BJ (cell line): ENCODE results near the gene HIVEP1. TPM values are rescaled to one million over a fixed set of nuclear protein-coding genes. Genes with fewer than 3 reads are reported as not detected.

Experiments
- CTCF ChIA-PET: fragments of 350-600 bp; formaldehyde crosslinking; extraction: SDS; loops from one replicate; lab custom pipeline; 2021; ENCODE audit warnings: antibody characterized with exemption, inconsistent platforms; lab: Yijun Ruan, JAX
- POLR2A ChIA-PET: fragments of 300-600 bp; sonication (Branson Sonifier 250); formaldehyde crosslinking; extraction: SDS; loops from one replicate; lab custom pipeline; 2021; ENCODE audit warnings: antibody characterized with exemption; lab: Charles Lee
- DNase-seq: peaks from one replicate; pipeline ENCODE4 v3.0.0-alpha.2; 2011; ENCODE audit warnings: low read depth
- H3K27me3 ChIP-seq: 2 replicates; pipeline ENCODE4 v1.6.0; 2011; ENCODE audit warnings: low read length; ENCODE audit not compliant: control insufficient read depth, insufficient read depth
- H3K36me3 ChIP-seq: 2 replicates; pipeline ENCODE4 v1.5.1; 2011; ENCODE audit warnings: low read length; ENCODE audit not compliant: control insufficient read depth, insufficient read depth
- H3K4me3 ChIP-seq: 2 replicates; pipeline ENCODE4 v1.5.1; 2011; ENCODE audit warnings: low read depth, mild to moderate bottlenecking, control low read depth, low read length
- polyA plus RNA-seq: library from polyadenylated mRNA; depleted of rRNA; stranded (reverse); fragments of >200 nt; gene quantifications from 2 replicates; pipeline ENCODE4 v1.2.3, GENCODE V29; 2011
- TF ChIP-seq, protein P1 (sequence below): IDR thresholded peaks from 2 replicates; pipeline ENCODE4 v1.5.1; 2011; ENCODE audit warnings: low read depth, mild to moderate bottlenecking, control low read depth, inconsistent platforms, low read length, moderate library complexity; ENCODE audit not compliant: insufficient read depth

HIVEP1 gene
- polyA plus RNA-seq, 1 experiment: 17.1 TPM

DNA sequence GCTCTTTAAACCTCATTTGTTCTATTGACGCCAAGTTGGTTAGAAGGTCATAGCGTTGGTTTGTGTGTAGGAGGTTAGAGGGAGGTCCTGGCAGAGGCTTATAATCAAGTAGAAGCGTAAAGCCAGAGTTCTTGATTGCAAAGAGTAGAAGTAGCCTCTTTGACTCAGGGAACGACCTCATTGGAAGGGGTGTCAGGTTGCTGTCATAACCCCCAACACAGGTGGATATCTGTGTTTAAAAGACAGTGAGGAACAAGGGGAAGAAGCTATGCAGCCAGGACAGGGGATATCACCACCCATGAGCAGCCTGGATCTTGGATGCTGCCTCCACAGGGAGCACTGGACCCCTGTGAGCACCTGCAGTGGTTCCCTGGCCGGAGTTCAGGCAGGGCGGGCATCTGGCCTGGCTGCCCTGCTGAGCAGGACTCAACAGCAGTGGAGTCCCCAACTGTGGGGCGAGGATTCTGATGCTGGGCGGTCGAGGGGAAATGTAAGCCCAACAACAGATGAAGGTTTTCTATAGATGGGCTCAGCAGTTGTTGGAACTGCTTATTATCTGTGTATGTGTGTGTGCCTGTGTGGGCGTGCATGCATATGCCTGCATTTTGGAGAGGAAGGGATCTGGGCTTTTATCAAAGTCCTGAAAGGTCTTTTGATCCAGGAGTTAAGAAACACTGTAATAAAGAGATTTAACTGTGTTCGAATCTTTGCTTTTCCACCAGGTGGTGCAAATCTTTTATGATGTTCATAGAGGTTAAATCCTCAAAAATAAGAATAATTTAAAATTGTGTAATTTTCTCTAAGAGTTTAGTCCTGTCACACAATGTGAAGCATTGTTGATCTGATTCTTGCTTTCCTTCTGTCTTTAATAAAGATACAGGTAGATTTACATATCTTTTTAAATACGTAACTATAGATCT is 27.7 kb downstream of the HIVEP1 start:
- ChIA-PET POLR2A (no interaction called here), CTCF (no interaction called here)

DNA sequence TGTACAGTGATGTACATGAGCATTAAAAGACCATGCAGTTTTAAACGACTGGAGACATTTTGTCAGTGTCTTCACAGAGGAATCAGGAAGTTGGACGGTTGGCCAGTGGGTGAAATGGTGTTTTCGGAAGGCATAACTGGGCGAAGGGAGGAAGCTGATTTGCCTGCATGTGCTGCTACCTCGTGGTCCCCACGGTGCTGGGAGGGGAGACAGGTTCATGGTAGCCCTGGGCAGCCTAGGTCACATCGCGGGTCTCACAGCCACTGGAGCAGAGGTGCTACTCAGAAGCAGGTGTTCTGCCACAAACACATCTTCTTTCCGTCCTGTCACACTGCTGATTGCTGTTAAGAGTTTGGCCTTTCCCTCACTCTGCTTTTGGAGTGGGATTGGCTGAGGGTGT is 35.2 kb downstream of the HIVEP1 start:
- Histone ChIP-seq H3K27me3 (no peaks in the 10 kb centered on the region), H3K4me3 (no peak overlapping the region), H3K36me3 (no peaks in the 10 kb centered on the region)
- DNase-seq: no peak
- CTCF ChIA-PET: interaction anchor here (0.7 to 1.9 kb wide), 4 partner anchors 12 to 186 kb away, joined by 3 to 6 read pairs (median 4); no protein-coding TSS in a partner anchor
- TF ChIP-seq, protein P1, sequence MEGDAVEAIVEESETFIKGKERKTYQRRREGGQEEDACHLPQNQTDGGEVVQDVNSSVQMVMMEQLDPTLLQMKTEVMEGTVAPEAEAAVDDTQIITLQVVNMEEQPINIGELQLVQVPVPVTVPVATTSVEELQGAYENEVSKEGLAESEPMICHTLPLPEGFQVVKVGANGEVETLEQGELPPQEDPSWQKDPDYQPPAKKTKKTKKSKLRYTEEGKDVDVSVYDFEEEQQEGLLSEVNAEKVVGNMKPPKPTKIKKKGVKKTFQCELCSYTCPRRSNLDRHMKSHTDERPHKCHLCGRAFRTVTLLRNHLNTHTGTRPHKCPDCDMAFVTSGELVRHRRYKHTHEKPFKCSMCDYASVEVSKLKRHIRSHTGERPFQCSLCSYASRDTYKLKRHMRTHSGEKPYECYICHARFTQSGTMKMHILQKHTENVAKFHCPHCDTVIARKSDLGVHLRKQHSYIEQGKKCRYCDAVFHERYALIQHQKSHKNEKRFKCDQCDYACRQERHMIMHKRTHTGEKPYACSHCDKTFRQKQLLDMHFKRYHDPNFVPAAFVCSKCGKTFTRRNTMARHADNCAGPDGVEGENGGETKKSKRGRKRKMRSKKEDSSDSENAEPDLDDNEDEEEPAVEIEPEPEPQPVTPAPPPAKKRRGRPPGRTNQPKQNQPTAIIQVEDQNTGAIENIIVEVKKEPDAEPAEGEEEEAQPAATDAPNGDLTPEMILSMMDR: no peak
- POLR2A ChIA-PET: no interaction called here

More for the DNA sequence above, 27.7 kb downstream of the HIVEP1 start:
- no peak for DNase-seq
- H3K27me3 ChIP-seq: no peaks in the 10 kb centered on the region
- no peak overlapping the region for H3K4me3 ChIP-seq
- TF ChIP-seq, protein P1: no peak
- no peaks in the 10 kb centered on the region for H3K36me3 ChIP-seq

DNA sequence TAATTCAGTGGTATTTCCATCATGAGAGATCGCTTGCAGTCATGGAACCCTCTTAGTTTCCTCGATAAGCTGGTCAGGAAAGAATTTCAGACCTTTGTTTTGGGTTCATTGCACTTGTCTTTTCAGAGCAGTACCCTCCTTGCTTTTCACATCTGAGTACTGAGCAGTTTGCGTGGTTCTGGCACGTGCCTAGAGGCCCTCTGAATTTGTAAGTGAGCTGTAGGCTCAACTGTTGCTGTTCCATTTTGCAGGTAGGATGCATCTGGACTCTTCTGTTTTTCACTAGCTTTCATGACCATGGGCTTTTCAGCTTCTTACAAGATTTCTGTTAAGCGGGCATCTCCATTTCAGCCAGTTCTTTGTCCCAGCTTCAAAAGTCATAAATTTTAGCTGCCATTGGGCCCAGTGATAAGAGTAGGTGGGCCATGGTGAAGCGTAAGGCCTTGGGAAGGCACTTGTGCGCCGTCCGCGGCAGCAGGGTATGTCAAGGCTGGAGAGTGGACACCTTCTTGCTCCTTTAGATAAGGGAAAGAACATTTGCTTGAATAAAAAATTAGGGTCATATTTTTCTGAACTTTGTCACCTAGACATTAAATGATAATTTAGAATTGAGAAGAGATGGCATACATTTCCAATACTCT is 35.8 kb downstream of the HIVEP1 start:
- no peak for DNase-seq
- Histone ChIP-seq H3K4me3 (no peak overlapping the region), H3K36me3 (no peaks in the 10 kb centered on the region), H3K27me3 (no peaks in the 10 kb centered on the region)
- ChIA-PET CTCF (interaction anchor here (1.1 to 1.9 kb wide), 3 partner anchors 11 to 186 kb away, joined by 3 to 6 read pairs (median 5); no protein-coding TSS in a partner anchor), POLR2A (no interaction called here)
- TF ChIP-seq, protein P1: no peak

DNA sequence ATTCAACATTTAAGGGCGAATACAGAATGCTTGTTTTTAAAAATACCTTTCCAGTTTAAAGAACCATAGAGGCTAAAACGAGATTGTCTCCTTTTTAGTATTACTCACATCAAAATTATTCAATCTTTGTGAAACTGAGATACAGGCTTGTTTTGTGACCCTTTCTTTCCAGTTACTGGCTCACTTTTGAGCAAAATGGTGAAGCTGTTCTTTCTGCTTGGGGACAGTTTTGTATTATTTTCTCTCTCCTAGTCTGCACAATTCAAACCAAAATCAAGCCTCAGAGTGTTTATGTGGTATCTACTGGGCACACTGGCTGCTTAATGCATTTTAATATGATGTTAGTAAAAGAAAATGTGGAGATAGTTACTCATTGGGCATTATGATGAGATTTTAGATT is 36.5 kb downstream of the HIVEP1 start:
- Histone ChIP-seq H3K36me3 (no peaks in the 10 kb centered on the region), H3K27me3 (no peaks in the 10 kb centered on the region), H3K4me3 (no peak overlapping the region)
- no peak for DNase-seq
- TF ChIP-seq, protein P1: no peak
- POLR2A ChIA-PET: no interaction called here
- CTCF ChIA-PET: no interaction called here

DNA sequence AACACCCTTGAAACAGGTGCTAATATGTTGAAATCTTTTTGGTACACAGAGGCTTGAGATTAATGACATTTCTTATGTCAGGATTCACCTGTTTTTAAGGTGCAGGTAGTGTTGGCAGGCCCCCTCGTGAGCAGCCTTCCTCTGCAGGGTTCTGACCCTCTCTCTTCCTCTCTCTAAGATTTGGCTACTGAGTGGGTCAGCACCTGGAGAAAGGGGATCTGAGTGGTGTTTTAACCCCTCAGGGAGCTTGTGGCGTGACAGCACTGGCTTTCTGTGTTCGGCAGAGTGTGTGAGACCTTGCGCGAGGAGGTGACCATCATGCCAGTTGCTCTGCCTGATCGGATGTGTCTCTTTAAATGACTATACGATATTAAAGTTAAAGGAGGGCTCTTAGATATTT is 37.1 kb downstream of the HIVEP1 start:
- no peaks in the 10 kb centered on the region for H3K36me3 ChIP-seq
- DNase-seq: no peak
- CTCF ChIA-PET: no interaction called here
- no peaks in the 10 kb centered on the region for H3K27me3 ChIP-seq
- H3K4me3 ChIP-seq: no peak overlapping the region
- TF ChIP-seq, protein P1: no peak
- POLR2A ChIA-PET: no interaction called here
